Retina (tissue), 1 donor: ENCODE measurements around the gene ITM2C.

Source experiments
- DNase-seq: peaks from one replicate; pipeline ENCODE4 v3.0.0-alpha.2; 2016

ITM2C gene

GRCh38 chr2:230864605-230865306 lies at the start of gene ITM2C:
ITM2C (plus strand) TSS chr2:230864942; CDS start chr2:230865026, 84 bp downstream.
- DNase-seq, result peak; percentile 85

DNA sequence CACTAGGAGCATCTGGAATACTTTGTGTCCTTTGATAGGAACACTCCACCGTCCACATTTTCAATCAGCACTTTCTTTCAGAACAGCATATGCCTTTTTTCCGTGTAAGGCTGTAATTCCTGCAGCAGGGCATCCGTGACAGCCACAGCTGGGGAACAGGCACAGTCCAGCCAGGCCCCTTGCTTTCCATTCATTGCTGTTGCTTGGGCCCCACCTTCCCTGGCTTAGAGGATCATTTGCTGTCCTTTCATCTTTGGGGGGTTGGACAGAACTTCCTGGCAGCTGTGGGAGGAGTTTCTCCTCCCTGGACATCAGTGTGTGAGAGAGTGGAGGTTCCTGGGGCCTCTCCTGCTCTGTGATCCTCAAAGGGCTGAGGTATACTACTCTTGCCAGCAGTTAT lies 49.7 kb upstream of the ITM2C start:
- no peak for DNase-seq

DNA sequence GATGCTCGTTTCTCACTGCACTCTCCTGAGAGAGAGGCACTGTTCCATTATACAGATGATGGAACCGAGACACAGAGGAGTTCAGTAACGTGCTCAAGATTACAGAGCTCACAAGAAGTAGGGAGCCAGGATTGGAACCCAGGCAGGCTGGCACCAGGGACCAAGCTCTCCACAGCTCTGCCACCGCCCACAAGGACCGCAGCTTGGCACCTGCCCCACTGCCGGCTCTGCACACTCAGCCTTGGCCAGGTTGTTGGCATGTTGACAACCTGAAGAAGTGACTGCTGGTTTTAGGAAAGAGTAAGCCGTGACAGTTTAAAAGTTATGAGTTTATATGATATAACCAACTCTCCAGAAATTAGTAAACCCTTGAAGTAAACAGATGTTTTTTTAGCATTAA lies 48.0 kb upstream of the ITM2C start:
- no peak for DNase-seq

DNA sequence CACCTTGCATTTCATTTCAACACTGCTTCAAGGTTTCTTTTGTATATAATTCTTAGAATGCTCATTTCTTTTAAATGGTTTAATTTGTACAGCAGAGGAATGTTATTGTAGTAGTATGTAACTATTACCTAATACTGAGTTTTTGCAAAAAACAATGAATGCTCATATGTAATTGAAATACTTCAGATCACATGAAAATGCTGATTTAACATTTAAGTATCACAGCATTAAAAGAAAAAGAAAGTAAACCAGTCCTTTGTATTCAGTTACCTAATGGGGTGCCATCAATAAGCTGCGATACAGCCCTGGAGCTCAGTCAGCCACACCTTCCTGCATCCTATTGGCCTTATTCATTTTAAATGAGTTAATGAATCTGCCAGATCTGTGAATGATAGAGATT lies 45.3 kb upstream of the ITM2C start:
- DNase-seq, result no peak

- DNase-seq, result no peak
Measured at GRCh38 chr2:230821261-230821990, 43.3 kb upstream of the ITM2C start.

- DNase-seq, result no peak
Measured at GRCh38 chr2:230821991-230822520, 42.7 kb upstream of the ITM2C start.

GRCh38 chr2:230823264-230823964 lies 41.3 kb upstream of the ITM2C start:
- DNase-seq, result no peak

GRCh38 chr2:230824406-230824978 lies 40.2 kb upstream of the ITM2C start:
- peak; percentile 88 for DNase-seq

DNA sequence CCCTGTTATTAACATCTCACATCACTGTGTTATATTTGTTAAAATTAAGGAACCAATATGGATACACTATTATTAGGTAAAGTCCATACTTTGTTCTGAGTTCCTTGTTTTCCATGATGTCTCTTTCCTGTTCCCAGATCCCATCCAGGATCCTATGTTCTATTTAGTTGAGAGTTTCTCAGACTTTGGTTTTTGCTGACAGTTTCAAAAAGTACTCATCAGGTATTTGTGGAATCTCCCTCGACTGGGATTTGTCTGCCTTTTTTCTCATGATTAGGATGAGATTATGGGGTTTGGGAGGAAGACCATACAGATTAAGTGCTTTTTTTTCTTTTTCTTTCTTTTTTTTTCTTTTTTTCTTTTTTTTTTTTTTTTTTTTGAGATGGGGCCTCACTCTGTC lies 39.4 kb upstream of the ITM2C start:
- DNase-seq, result no peak

GRCh38 chr2:230827774-230828271 lies 36.9 kb upstream of the ITM2C start:
- DNase-seq, result peak; percentile 23

GRCh38 chr2:230828272-230828961 lies 36.3 kb upstream of the ITM2C start:
- DNase-seq, result peak; percentile 61

DNA sequence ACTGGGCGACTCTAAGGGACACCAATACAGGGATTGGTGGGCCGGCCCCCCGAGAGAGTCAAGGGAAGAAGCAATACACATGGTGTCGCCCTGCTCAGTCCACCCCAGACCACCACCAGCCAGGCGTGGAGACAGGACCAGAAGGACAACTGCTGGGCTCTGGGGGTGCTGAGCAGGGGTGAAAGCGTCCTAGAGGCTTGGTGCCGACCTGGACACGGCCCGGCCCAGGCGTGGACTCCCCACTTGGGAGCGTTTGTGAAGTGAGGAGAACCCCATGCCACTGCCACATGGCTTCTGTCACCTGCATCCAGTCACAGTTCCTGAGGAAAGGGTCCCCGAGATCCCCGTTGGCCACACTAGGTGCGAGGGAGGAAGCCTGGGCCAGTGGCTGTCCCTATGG lies 35.4 kb upstream of the ITM2C start:
- DNase-seq, result no peak

DNA sequence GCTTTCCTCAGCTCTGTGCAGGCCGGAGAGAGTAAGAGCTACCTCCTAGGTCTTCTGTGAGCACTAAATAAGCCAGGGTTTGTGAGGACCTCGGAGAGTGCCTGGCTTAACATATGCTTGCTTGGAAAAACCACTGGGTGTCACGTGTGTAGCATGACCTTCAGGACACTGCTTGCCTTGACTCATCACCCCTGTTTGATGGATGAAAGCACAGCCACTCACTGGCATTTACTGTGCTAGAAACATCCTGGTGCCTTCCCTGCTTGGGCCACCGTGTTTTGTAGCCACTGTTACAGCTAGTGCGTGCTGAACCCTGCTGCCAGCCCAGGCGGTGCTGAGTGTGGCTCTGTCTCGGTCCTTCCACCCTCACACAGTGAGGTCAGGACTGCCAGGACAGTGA lies 34.8 kb upstream of the ITM2C start:
- DNase-seq, result no peak

DNA sequence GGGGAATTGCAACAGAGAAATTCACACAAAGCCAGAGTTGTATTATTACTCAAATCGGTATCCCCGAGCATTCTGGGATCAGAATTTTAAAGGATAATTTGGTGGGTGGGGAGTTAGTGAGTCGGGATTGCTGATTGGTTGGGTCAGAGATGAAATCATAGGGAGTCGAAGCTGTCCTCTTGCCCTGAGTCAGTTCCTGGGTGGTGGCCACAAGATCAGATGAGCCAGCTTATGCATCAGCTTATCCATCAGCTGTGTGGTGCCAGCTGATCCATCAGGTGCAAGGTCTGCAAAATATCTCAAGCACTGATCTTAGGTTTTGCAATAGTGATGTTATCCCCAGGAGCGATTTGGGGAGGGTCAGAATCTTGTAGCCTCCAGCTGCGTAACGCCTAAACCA lies 34.3 kb upstream of the ITM2C start:
- no peak for DNase-seq

DNA sequence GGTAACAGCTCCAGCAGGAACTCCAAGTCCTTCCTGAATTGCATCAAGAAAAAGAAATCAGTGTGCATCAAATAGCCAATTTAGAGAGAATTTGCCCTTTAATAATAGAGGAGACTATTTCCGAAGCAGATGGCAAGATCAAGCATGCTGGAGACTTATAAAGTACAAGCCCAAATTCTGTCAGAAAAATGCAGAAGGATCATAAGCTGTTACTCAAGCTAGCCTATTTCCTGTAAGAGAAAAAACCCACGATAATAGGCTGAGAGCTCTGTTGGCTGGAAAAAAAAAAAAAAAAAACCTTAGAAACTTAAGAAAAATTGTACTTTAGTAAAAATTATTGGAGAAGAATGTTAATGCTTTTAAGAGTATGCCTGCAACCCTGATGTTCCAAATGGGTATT lies 24.4 kb upstream of the ITM2C start:
- DNase-seq, result no peak

GRCh38 chr2:230842473-230842872 lies 22.3 kb upstream of the ITM2C start:
- no peak for DNase-seq

DNA sequence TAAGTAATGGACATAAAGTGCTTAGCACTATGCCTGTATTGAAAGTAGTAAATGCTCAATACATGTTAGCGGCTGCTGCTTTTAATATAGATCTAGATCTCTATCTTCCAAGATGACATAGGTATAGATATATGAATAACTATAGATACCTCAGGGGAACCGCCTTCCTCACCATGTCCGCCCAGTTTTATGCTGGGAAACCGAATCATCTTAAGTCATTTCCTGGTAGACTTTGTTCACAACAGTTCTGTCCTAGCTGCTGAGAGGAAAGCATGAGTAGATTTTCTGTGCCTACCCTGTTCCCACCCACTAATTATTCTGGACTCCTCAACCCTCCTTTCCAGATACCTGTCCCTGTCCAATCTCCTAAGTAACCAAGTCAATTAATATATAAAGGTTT lies 21.6 kb upstream of the ITM2C start:
- no peak for DNase-seq

DNA sequence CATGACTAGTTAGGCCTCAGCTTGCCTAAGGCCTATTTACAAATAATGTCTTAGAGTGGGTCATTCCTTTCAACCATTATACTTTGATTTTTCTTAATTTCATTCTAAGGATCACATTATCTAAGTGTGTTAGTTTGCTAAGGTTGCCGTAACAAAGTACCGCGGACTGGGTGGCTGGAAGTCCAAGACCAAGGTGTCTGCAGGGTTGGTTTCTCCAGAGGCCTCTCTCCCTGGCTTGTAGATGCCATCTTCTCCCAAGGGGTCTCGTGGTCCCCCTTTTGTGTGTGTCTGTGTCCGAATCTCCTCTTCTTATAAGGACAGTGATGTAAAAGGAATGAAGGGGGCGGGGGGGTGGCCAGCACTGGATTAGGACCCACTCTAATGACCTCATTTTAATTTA lies 18.4 kb upstream of the ITM2C start:
- DNase-seq, result no peak

DNA sequence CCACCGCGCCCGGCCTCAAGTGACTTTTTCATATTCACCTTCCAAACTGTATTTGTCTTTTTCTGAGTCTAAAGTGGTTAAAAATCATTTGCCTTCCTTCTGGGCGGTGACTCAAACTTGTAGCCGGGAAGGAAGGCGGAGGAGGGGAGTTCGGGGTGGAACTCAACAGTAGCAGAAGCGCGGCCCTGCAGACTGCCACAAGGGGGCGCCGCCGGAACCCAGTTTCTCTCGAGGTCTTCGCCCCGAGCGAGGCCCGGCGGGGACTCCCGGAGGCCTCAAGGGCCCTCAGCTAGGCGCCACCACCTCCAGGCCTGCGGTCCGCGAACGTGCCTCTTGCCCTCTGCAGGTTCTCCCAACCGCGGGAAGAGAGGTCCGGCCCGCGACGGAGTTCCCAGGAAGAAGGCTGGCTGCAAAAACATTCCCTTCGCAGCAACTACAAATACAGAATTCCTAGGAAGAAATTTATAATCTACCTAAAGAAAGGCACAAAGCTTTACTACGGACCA lies 16.8 kb upstream of the ITM2C start:
- DNase-seq, result peak; percentile 88

DNA sequence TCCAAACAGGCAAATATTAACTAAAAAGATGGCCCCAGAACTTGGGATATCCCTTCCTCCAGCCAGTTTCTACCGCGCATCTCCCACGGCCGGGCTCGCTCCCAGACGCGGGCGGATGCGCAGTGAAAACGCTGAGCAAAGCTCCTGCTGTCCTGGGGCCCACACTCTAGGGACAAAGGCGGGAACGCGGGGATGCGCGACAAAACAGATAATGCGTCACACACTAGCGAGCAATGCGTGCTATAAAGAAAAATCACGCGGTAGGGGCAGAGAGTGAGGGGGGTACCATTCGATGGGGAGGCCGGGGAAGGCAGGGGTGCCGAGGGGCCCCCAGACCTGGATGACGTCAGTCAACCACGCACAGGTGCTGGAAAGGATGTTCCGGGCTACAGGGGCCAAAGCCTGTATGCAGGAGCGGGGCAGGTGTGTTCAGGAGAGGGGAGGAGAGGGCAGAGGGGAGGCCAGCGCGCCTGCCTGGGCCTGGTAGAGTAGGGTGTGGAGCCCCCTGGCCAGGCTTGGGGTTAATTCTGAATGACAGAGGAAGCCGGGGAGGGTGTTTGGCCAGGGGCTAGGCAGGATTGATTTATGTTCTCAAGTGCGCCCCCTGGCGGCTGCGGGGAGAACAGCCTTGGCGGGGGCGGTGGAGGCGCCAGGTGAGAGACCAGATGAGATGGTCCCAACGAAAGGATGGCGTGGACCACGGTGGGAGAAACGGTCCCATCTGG lies 14.9 kb upstream of the ITM2C start:
- DNase-seq, result peak; percentile 60

DNA sequence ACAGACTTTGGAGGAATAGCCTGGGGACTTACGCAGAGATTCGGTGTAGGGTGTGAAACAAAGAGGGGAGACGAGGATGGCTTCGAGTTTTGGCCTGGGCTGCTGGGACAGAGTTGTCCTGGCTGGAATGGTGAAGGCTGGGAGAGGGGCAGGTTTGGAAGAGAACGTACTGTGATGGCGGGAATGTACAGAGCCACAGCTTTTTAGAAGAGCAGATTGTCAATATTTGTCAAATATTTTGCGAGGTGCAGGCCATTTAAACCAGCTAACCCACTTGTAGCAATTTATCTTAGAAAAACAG lies 14.4 kb upstream of the ITM2C start:
- DNase-seq, result no peak

GRCh38 chr2:230852113-230852512 lies 12.6 kb upstream of the ITM2C start:
- no peak for DNase-seq
